HG03108 (cell line): ENCODE measurements around the gene NEK9.
"Not testable (repeated sequence)": the region's sequence is repeated elsewhere in the genome, so short reads cannot be mapped to it uniquely, and the experiment has no call there.

Source experiments
- ATAC-seq: cut with Tn5 transposase; IDR thresholded peaks from one replicate; pipeline ENCODE4 v1.9.1; 2021; ENCODE audit warnings: moderate library complexity; ENCODE audit not compliant: unreplicated experiment

The NEK9 gene

GRCh38 chr14:75068294-75069120, 58.3 kb downstream of the NEK9 start:
- ATAC-seq, result no peak

- ATAC-seq, result not testable (repeated sequence)
Observed at GRCh38 chr14:75067765-75068164, 59.1 kb downstream of the NEK9 start.

GRCh38 chr14:75067212-75067611, 59.6 kb downstream of the NEK9 start:
- ATAC-seq, result no peak

GRCh38 chr14:75066691-75067090, 60.2 kb downstream of the NEK9 start:
- ATAC-seq, result no peak

- ATAC-seq, result peak; percentile 1
Observed at GRCh38 chr14:75064205-75064567, 62.7 kb downstream of the NEK9 start.

- peak; percentile 92 for ATAC-seq
Observed at GRCh38 chr14:75063491-75064204, 63.2 kb downstream of the NEK9 start, which contains the start of gene ACYP1. TSS of gene ACYP1 (minus strand) at chr14:75064024. CDS start at chr14:75063553, 471 bp downstream.

- no peak for ATAC-seq
Observed at GRCh38 chr14:75063013-75063412, 63.8 kb downstream of the NEK9 start.

GRCh38 chr14:75060420-75060819, 66.4 kb downstream of the NEK9 start:
- no peak for ATAC-seq

- no peak for ATAC-seq
Observed at GRCh38 chr14:75059642-75060041, 67.2 kb downstream of the NEK9 start.

GRCh38 chr14:75054421-75054820, 72.4 kb downstream of the NEK9 start:
- ATAC-seq, result no peak

GRCh38 chr14:75053396-75054291, 73.2 kb downstream of the NEK9 start:
- no peak for ATAC-seq

- no peak for ATAC-seq
Observed at GRCh38 chr14:75051556-75051899, 75.3 kb downstream of the NEK9 start.

GRCh38 chr14:75050852-75051555, 75.8 kb downstream of the NEK9 start, which contains the start of gene MLH3:
TSS of gene MLH3 (minus strand) at chr14:75051467. CDS start at chr14:75049655, 1,812 bp downstream.
- peak; percentile 53 for ATAC-seq

- ATAC-seq, result no peak
Observed at GRCh38 chr14:75049731-75050201, 77.1 kb downstream of the NEK9 start.

GRCh38 chr14:75049136-75049535, 77.7 kb downstream of the NEK9 start:
- no peak for ATAC-seq

GRCh38 chr14:75048101-75048500, 78.7 kb downstream of the NEK9 start:
- ATAC-seq, result no peak

GRCh38 chr14:75047506-75047905, 79.3 kb downstream of the NEK9 start:
- ATAC-seq, result no peak

- ATAC-seq, result no peak
Observed at GRCh38 chr14:75046899-75047298, 79.9 kb downstream of the NEK9 start.

GRCh38 chr14:75046275-75046674, 80.6 kb downstream of the NEK9 start:
- ATAC-seq, result no peak

- ATAC-seq, result no peak
Observed at GRCh38 chr14:75044752-75045151, 82.1 kb downstream of the NEK9 start.
